ENCODE results near the gene SDF2. TPM values are rescaled to one million over a fixed set of nuclear protein-coding genes. Genes with fewer than 3 reads are reported as not detected.

SDF2 gene
- 32.3 and 39.7 TPM in 2 replicates for total RNA-seq (2014; rRNA removed; shearing (Covaris generic); ENCODE audit: low replicate concordance)

- H4K20me1 ChIP-seq (ENCODE audit: insufficient read depth, low read depth, low read length) = peaks cover 18% of the 10 kb centered on the region
- no peaks in the 10 kb centered on the region for H3K9me2 ChIP-seq (replicated peaks; ENCODE audit: insufficient read depth, low read length)
- peak within 1 kb of the TSS; percentile 85 for H3K4me2 ChIP-seq (ENCODE audit: low read depth, low read length, poor library complexity, severe bottlenecking)
- peaks cover 42% of the 10 kb centered on the region for H3K4me1 ChIP-seq (ENCODE audit: low read length)
- H3K27ac ChIP-seq (ENCODE audit: low read length) = peak within 1 kb of the TSS; percentile 97
- H3K4me3 ChIP-seq (ENCODE audit: low read length) = peak within 1 kb of the TSS; percentile 87
- H3K9me3 ChIP-seq (ENCODE audit: low read length) = peaks cover 7% of the 10 kb centered on the region
- peaks cover 27% of the 10 kb centered on the region for H3K36me3 ChIP-seq (ENCODE audit: insufficient read depth, low read length)
- H2AFZ ChIP-seq (ENCODE audit: low read length) = peak within 1 kb of the TSS; percentile 99
- no peaks in the 10 kb centered on the region for H3K27me3 ChIP-seq (ENCODE audit: low read length)
- H3K79me2 ChIP-seq (ENCODE audit: low read length) = peaks cover 76% of the 10 kb centered on the region
- H3K9ac ChIP-seq (ENCODE audit: low read length) = peak within 1 kb of the TSS; percentile 94
- DNase-seq = peak; percentile 96
Measured at GRCh38 chr17:28661635-28662526, at the start of gene SDF2, which contains the start of gene SUPT6H. TSS of gene SDF2 (minus strand) at chr17:28661906. CDS start at chr17:28661876, 30 bp downstream. TSS of gene SUPT6H (plus strand) at chr17:28662205. CDS start at chr17:28673402, 11,197 bp downstream.

GRCh38 chr17:28710861-28711722, 49.4 kb upstream of the SDF2 start:
- peak overlapping the region; percentile 92 for H3K9ac ChIP-seq (ENCODE audit: low read length)
- H4K20me1 ChIP-seq (ENCODE audit: insufficient read depth, low read depth, low read length) = no peaks in the 10 kb centered on the region
- H3K79me2 ChIP-seq (ENCODE audit: low read length) = no peaks in the 10 kb centered on the region
- peak overlapping the region; percentile 54; the same call in 1 of the 2 replicates for H2AFZ ChIP-seq (ENCODE audit: low read length)
- DNase-seq = peak; percentile 96
- peak overlapping the region; percentile 73 for H3K4me3 ChIP-seq (ENCODE audit: low read length)
- H3K4me1 ChIP-seq (ENCODE audit: low read length) = peaks cover 26% of the 10 kb centered on the region
- no peaks in the 10 kb centered on the region for H3K9me2 ChIP-seq (replicated peaks; ENCODE audit: insufficient read depth, low read length)
- H3K27ac ChIP-seq (ENCODE audit: low read length) = peak overlapping the region; percentile 83
- H3K9me3 ChIP-seq (ENCODE audit: low read length) = no peaks in the 10 kb centered on the region
- H3K27me3 ChIP-seq (ENCODE audit: low read length) = no peaks in the 10 kb centered on the region
- H3K36me3 ChIP-seq (ENCODE audit: insufficient read depth, low read length) = no peaks in the 10 kb centered on the region
- peak overlapping the region; percentile 97 for H3K4me2 ChIP-seq (ENCODE audit: low read depth, low read length, poor library complexity, severe bottlenecking)

- no peaks in the 10 kb centered on the region; the same call in 1 of the 2 replicates for H3K36me3 ChIP-seq (ENCODE audit: insufficient read depth, low read length)
- H3K79me2 ChIP-seq (ENCODE audit: low read length) = no peaks in the 10 kb centered on the region
- no peak overlapping the region for H2AFZ ChIP-seq (ENCODE audit: low read length)
- H3K4me1 ChIP-seq (ENCODE audit: low read length) = peaks cover 21% of the 10 kb centered on the region
- H3K9me2 ChIP-seq (replicated peaks; ENCODE audit: insufficient read depth, low read length) = no peaks in the 10 kb centered on the region
- no peak overlapping the region for H3K4me3 ChIP-seq (ENCODE audit: low read length)
- DNase-seq = no peak
- H3K9me3 ChIP-seq (ENCODE audit: low read length) = no peaks in the 10 kb centered on the region
- no peak overlapping the region for H3K27ac ChIP-seq (ENCODE audit: low read length)
- H3K27me3 ChIP-seq (ENCODE audit: low read length) = no peaks in the 10 kb centered on the region
- H4K20me1 ChIP-seq (ENCODE audit: insufficient read depth, low read depth, low read length) = no peaks in the 10 kb centered on the region
- no peak overlapping the region for H3K9ac ChIP-seq (ENCODE audit: low read length)
- no peak overlapping the region for H3K4me2 ChIP-seq (ENCODE audit: low read depth, low read length, poor library complexity, severe bottlenecking)
Measured at GRCh38 chr17:28707339-28707720, 45.6 kb upstream of the SDF2 start.

GRCh38 chr17:28706471-28707338, 45.0 kb upstream of the SDF2 start:
- H2AFZ ChIP-seq (ENCODE audit: low read length) = no peak overlapping the region
- H4K20me1 ChIP-seq (ENCODE audit: insufficient read depth, low read depth, low read length) = no peaks in the 10 kb centered on the region
- H3K4me1 ChIP-seq (ENCODE audit: low read length) = peaks cover 15% of the 10 kb centered on the region
- no peak overlapping the region for H3K4me3 ChIP-seq (ENCODE audit: low read length)
- no peak for DNase-seq
- H3K36me3 ChIP-seq (ENCODE audit: insufficient read depth, low read length) = peaks cover 5% of the 10 kb centered on the region; the same call in 1 of the 2 replicates
- no peak overlapping the region for H3K4me2 ChIP-seq (ENCODE audit: low read depth, low read length, poor library complexity, severe bottlenecking)
- no peak overlapping the region for H3K27ac ChIP-seq (ENCODE audit: low read length)
- H3K9me2 ChIP-seq (replicated peaks; ENCODE audit: insufficient read depth, low read length) = no peaks in the 10 kb centered on the region
- H3K9ac ChIP-seq (ENCODE audit: low read length) = no peak overlapping the region
- no peaks in the 10 kb centered on the region for H3K27me3 ChIP-seq (ENCODE audit: low read length)
- no peaks in the 10 kb centered on the region for H3K9me3 ChIP-seq (ENCODE audit: low read length)
- no peaks in the 10 kb centered on the region for H3K79me2 ChIP-seq (ENCODE audit: low read length)

- Histone ChIP-seq H3K9ac (ENCODE audit: low read length) (no peak overlapping the region), H3K4me2 (ENCODE audit: low read depth, low read length, poor library complexity, severe bottlenecking) (no peak overlapping the region), H2AFZ (ENCODE audit: low read length) (no peak overlapping the region), H3K9me3 (ENCODE audit: low read length) (no peaks in the 10 kb centered on the region), H3K27me3 (ENCODE audit: low read length) (no peaks in the 10 kb centered on the region), H3K4me3 (ENCODE audit: low read length) (no peak overlapping the region), H4K20me1 (ENCODE audit: insufficient read depth, low read depth, low read length) (no peaks in the 10 kb centered on the region), H3K4me1 (ENCODE audit: low read length) (peaks cover 11% of the 10 kb centered on the region), H3K9me2 (replicated peaks; ENCODE audit: insufficient read depth, low read length) (no peaks in the 10 kb centered on the region), H3K27ac (ENCODE audit: low read length) (no peak overlapping the region), H3K79me2 (ENCODE audit: low read length) (no peaks in the 10 kb centered on the region), H3K36me3 (ENCODE audit: insufficient read depth, low read length) (peaks cover 11% of the 10 kb centered on the region; the same call in 1 of the 2 replicates)
- DNase-seq = no peak
Measured at GRCh38 chr17:28705728-28706334, 44.1 kb upstream of the SDF2 start.

- no peaks in the 10 kb centered on the region for H3K9me3 ChIP-seq (ENCODE audit: low read length)
- H3K9me2 ChIP-seq (replicated peaks; ENCODE audit: insufficient read depth, low read length) = no peaks in the 10 kb centered on the region
- no peaks in the 10 kb centered on the region for H4K20me1 ChIP-seq (ENCODE audit: insufficient read depth, low read depth, low read length)
- no peak for DNase-seq
- H3K4me1 ChIP-seq (ENCODE audit: low read length) = peaks cover 6% of the 10 kb centered on the region
- H3K27me3 ChIP-seq (ENCODE audit: low read length) = no peaks in the 10 kb centered on the region
- H2AFZ ChIP-seq (ENCODE audit: low read length) = no peak overlapping the region
- H3K9ac ChIP-seq (ENCODE audit: low read length) = no peak overlapping the region
- no peak overlapping the region for H3K4me2 ChIP-seq (ENCODE audit: low read depth, low read length, poor library complexity, severe bottlenecking)
- H3K27ac ChIP-seq (ENCODE audit: low read length) = no peak overlapping the region
- H3K36me3 ChIP-seq (ENCODE audit: insufficient read depth, low read length) = peaks cover 17% of the 10 kb centered on the region; the same call in 1 of the 2 replicates
- no peaks in the 10 kb centered on the region for H3K79me2 ChIP-seq (ENCODE audit: low read length)
- H3K4me3 ChIP-seq (ENCODE audit: low read length) = no peak overlapping the region
Measured at GRCh38 chr17:28705074-28705659, 43.5 kb upstream of the SDF2 start.

GRCh38 chr17:28704219-28704858, 42.6 kb upstream of the SDF2 start:
- Histone ChIP-seq H3K9me3 (ENCODE audit: low read length) (no peaks in the 10 kb centered on the region), H3K27ac (ENCODE audit: low read length) (no peak overlapping the region), H3K79me2 (ENCODE audit: low read length) (no peaks in the 10 kb centered on the region), H3K9ac (ENCODE audit: low read length) (no peak overlapping the region), H3K4me1 (ENCODE audit: low read length) (no peaks in the 10 kb centered on the region), H2AFZ (ENCODE audit: low read length) (no peak overlapping the region), H3K4me3 (ENCODE audit: low read length) (no peak overlapping the region), H4K20me1 (ENCODE audit: insufficient read depth, low read depth, low read length) (no peaks in the 10 kb centered on the region), H3K27me3 (ENCODE audit: low read length) (no peaks in the 10 kb centered on the region), H3K36me3 (ENCODE audit: insufficient read depth, low read length) (peaks cover 23% of the 10 kb centered on the region; the same call in 1 of the 2 replicates), H3K9me2 (replicated peaks; ENCODE audit: insufficient read depth, low read length) (no peaks in the 10 kb centered on the region), H3K4me2 (ENCODE audit: low read depth, low read length, poor library complexity, severe bottlenecking) (no peak overlapping the region)
- no peak for DNase-seq

Measured in Karpas-422 (cell line).